Hepatocyte (in vitro differentiated cells): ENCODE measurements around the gene IPMK. TPM values are rescaled to one million over a fixed set of nuclear protein-coding genes. Genes with fewer than 3 reads are reported as not detected.

Experiments
- DNase-seq: peaks from one replicate; pipeline ENCODE4 v3.0.0-alpha.2; 2016; ENCODE audit warnings: low spot score
- H2AFZ ChIP-seq: fragments of 200-600 bp; sonication (generic); 2 replicates; pipeline ENCODE4 v1.6.0; 2016; ENCODE audit warnings: antibody characterized with exemption, mild to moderate bottlenecking
- H3K27ac ChIP-seq: fragments of 200-600 bp; sonication (generic); 2 replicates; pipeline ENCODE4 v1.5.1; 2016; ENCODE audit warnings: mild to moderate bottlenecking
- H3K27me3 ChIP-seq: fragments of 200-600 bp; sonication (generic); 2 replicates; pipeline ENCODE4 v1.6.1; 2016
- H3K36me3 ChIP-seq: fragments of 200-600 bp; sonication (generic); replicated peaks from 2 replicates; pipeline ENCODE4 v1.5.1; 2016; ENCODE audit warnings: low read depth; ENCODE audit not compliant: insufficient read depth
- H3K4me1 ChIP-seq: fragments of 200-600 bp; sonication (generic); 2 replicates; pipeline ENCODE4 v1.5.1; 2016; ENCODE audit warnings: mild to moderate bottlenecking, moderate library complexity; ENCODE audit not compliant: insufficient read depth
- H3K4me2 ChIP-seq: fragments of 200-600 bp; sonication (generic); 2 replicates; pipeline ENCODE4 v1.6.0; 2016
- H3K4me3 ChIP-seq: fragments of 200-600 bp; sonication (generic); 2 replicates; pipeline ENCODE4 v1.5.1; 2016; ENCODE audit warnings: mild to moderate bottlenecking
- H3K79me2 ChIP-seq: fragments of 200-600 bp; sonication (generic); 2 replicates; pipeline ENCODE4 v1.6.0; 2017; ENCODE audit warnings: mild to moderate bottlenecking
- H3K9me2 ChIP-seq: fragments of 200-600 bp; sonication (generic); replicated peaks from 2 replicates; pipeline ENCODE4 v1.6.0; 2017; ENCODE audit warnings: mild to moderate bottlenecking; ENCODE audit not compliant: insufficient read depth
- H3K9me3 ChIP-seq: fragments of 200-600 bp; sonication (generic); 2 replicates; pipeline ENCODE4 v1.5.1; 2016; ENCODE audit warnings: low read depth, mild to moderate bottlenecking
- H4K20me1 ChIP-seq: fragments of 200-600 bp; sonication (generic); 2 replicates; pipeline ENCODE4 v1.6.0; 2016; ENCODE audit warnings: mild to moderate bottlenecking; ENCODE audit not compliant: insufficient read depth, poor library complexity, severe bottlenecking
- CTCF ChIP-seq: fragments of 200-600 bp; sonication (generic); IDR thresholded peaks from 2 replicates; pipeline ENCODE4 v1.5.1; 2016; ENCODE audit warnings: antibody characterized with exemption, mild to moderate bottlenecking; ENCODE audit not compliant: poor library complexity
- EZH2 ChIP-seq: fragments of 200-600 bp; sonication (generic); IDR thresholded peaks from 2 replicates; pipeline ENCODE4 v1.6.1; 2016; ENCODE audit warnings: antibody characterized with exemption, mild to moderate bottlenecking, borderline replicate concordance
- EZH2phosphoT487 ChIP-seq: fragments of 200-600 bp; sonication (generic); IDR thresholded peaks from one replicate; pipeline ENCODE4 v1.6.1; 2018; ENCODE audit warnings: antibody characterized with exemption, mild to moderate bottlenecking, low read depth, moderate library complexity; ENCODE audit not compliant: unreplicated experiment, severe bottlenecking
- WGBS: methylation state at CpG from one replicate; pipeline ENCODE4 v1.1.6; 2016; ENCODE audit warnings: low lambda C conversion rate; ENCODE audit errors: missing lambda C conversion rate; 5-methylcytosine and 5-hydroxymethylcytosine counted together
- polyA plus RNA-seq: library from polyadenylated mRNA; unstranded; fragments of >200 nt; fragmentation: Nextera tagmentation; extraction: Ambion mirVana; gene quantifications from 2 replicates; pipeline ENCODE4 v1.2.1, GENCODE V29; 2016
- total RNA-seq: library from RNA; depleted of rRNA; stranded (reverse); fragments of >200 nt; gene quantifications from 2 replicates; pipeline ENCODE4 v1.2.3, GENCODE V29; 2014

The IPMK gene
- total and polyA plus RNA-seq, 2 experiments from 2014 or later, result 2.9 to 17.5 TPM

GRCh38 chr10:58189269-58189668 lies 78.4 kb downstream of the IPMK start:
- Histone ChIP-seq H3K9me2 (no peaks in the 10 kb centered on the region), H3K4me1 (peaks cover 6% of the 10 kb centered on the region), H4K20me1 (no peaks in the 10 kb centered on the region), H3K4me2 (no peak overlapping the region), H3K9me3 (no peaks in the 10 kb centered on the region), H3K27ac (no peak overlapping the region), H3K4me3 (no peak overlapping the region), H3K36me3 (no peaks in the 10 kb centered on the region), H3K27me3 (no peaks in the 10 kb centered on the region), H2AFZ (no peak overlapping the region), H3K79me2 (no peaks in the 10 kb centered on the region)
- 34% methylated on average over 3 of the region's 3 CpGs for WGBS
- peak; percentile 8 for DNase-seq
- TF ChIP-seq EZH2phosphoT487, result no peak
- no peak for TF ChIP-seq EZH2

- H3K4me3 ChIP-seq, result no peak overlapping the region
- TF ChIP-seq CTCF (no peak), EZH2 (no peak), EZH2phosphoT487 (no peak)
Measured at GRCh38 chr10:58184120-58184670, 83.5 kb downstream of the IPMK start.

GRCh38 chr10:58180666-58181065 lies 87.0 kb downstream of the IPMK start:
- Histone ChIP-seq H3K9me2 (no peaks in the 10 kb centered on the region), H3K4me1 (no peaks in the 10 kb centered on the region), H3K4me2 (no peak overlapping the region), H3K79me2 (no peaks in the 10 kb centered on the region), H2AFZ (no peak overlapping the region), H3K27me3 (no peaks in the 10 kb centered on the region), H3K36me3 (no peaks in the 10 kb centered on the region), H4K20me1 (no peaks in the 10 kb centered on the region), H3K4me3 (no peak overlapping the region), H3K9me3 (no peaks in the 10 kb centered on the region), H3K27ac (no peak overlapping the region)
- WGBS, result 75% methylated on average over 6 of the region's 6 CpGs
- DNase-seq, result no peak
- TF ChIP-seq CTCF, result no peak
- TF ChIP-seq EZH2, result no peak
- TF ChIP-seq EZH2phosphoT487, result no peak

More at GRCh38 chr10:58184120-58184670, 83.5 kb downstream of the IPMK start:
- Histone ChIP-seq H3K9me3 (no peaks in the 10 kb centered on the region), H3K27ac (no peak overlapping the region), H3K4me1 (peaks cover 3% of the 10 kb centered on the region), H3K27me3 (no peaks in the 10 kb centered on the region), H3K36me3 (no peaks in the 10 kb centered on the region), H3K79me2 (no peaks in the 10 kb centered on the region), H2AFZ (no peak overlapping the region), H4K20me1 (no peaks in the 10 kb centered on the region), H3K9me2 (no peaks in the 10 kb centered on the region), H3K4me2 (no peak overlapping the region)
- WGBS, result 82% methylated on average over 7 of the region's 7 CpGs
- no peak for DNase-seq

GRCh38 chr10:58179238-58179637 lies 88.5 kb downstream of the IPMK start:
- no peaks in the 10 kb centered on the region for H3K9me2 ChIP-seq
- H2AFZ ChIP-seq, result no peak overlapping the region
- no peak overlapping the region for H3K27ac ChIP-seq
- no peaks in the 10 kb centered on the region for H3K4me1 ChIP-seq
- no peaks in the 10 kb centered on the region for H3K36me3 ChIP-seq
- H3K9me3 ChIP-seq, result no peaks in the 10 kb centered on the region
- TF ChIP-seq EZH2, result no peak
- no peak for TF ChIP-seq EZH2phosphoT487
- no peak for TF ChIP-seq CTCF
- DNase-seq, result no peak
- WGBS, result 69% methylated on average over 2 of the region's 2 CpGs
- no peaks in the 10 kb centered on the region for H4K20me1 ChIP-seq
- H3K27me3 ChIP-seq, result no peaks in the 10 kb centered on the region
- no peak overlapping the region for H3K4me2 ChIP-seq
- H3K79me2 ChIP-seq, result no peaks in the 10 kb centered on the region
- no peak overlapping the region for H3K4me3 ChIP-seq
